DMS53 treated with DMSO at 0.1 percent for 48 hours (cell line): ENCODE data around the gene EXOC4.
A peak's percentile ranks its signal among the peaks of the same experiment; 100 is the strongest.
"Not testable (repeated sequence)": the region's sequence is repeated elsewhere in the genome, so short reads cannot be mapped to it uniquely, and the experiment has no call there.

Experiments used
- DNase-seq: peaks from one replicate; lab custom pipeline; 2025; ENCODE audit not compliant: unreplicated experiment; lab: John Stamatoyannopoulos, UW

The EXOC4 gene

GRCh38 chr7:133313575-133313974 is 60.7 kb downstream of the EXOC4 start:
- DNase-seq, result no peak

GRCh38 chr7:133314084-133314483 is 61.2 kb downstream of the EXOC4 start:
- no peak for DNase-seq

- DNase-seq, result no peak
These were observed 62.6 kb downstream of the EXOC4 start for GRCh38 chr7:133315332-133316040.

GRCh38 chr7:133319842-133320241 is 67.0 kb downstream of the EXOC4 start:
- DNase-seq, result no peak

- DNase-seq, result no peak
These were observed 68.0 kb downstream of the EXOC4 start for GRCh38 chr7:133320891-133321290.

- DNase-seq, result not testable (repeated sequence)
These were observed 68.5 kb downstream of the EXOC4 start for GRCh38 chr7:133321366-133321765.

GRCh38 chr7:133326745-133327144 is 73.9 kb downstream of the EXOC4 start:
- DNase-seq, result not testable (repeated sequence)

- not testable (repeated sequence) for DNase-seq
These were observed 75.1 kb downstream of the EXOC4 start for GRCh38 chr7:133328021-133328420.

GRCh38 chr7:133330085-133330484 is 77.2 kb downstream of the EXOC4 start:
- DNase-seq, result no peak

GRCh38 chr7:133331861-133332260 is 79.0 kb downstream of the EXOC4 start:
- no peak for DNase-seq

- DNase-seq, result no peak
These were observed 86.9 kb downstream of the EXOC4 start for GRCh38 chr7:133339772-133340171.

GRCh38 chr7:133344275-133344674 is 91.4 kb downstream of the EXOC4 start:
- DNase-seq, result peak; percentile 9

GRCh38 chr7:133345690-133346421 is 93.0 kb downstream of the EXOC4 start:
- no peak for DNase-seq

- no peak for DNase-seq
These were observed 95.4 kb downstream of the EXOC4 start for GRCh38 chr7:133348250-133348649.

GRCh38 chr7:133349101-133349500 is 96.2 kb downstream of the EXOC4 start:
- no peak for DNase-seq

GRCh38 chr7:133352430-133352829 is 99.6 kb downstream of the EXOC4 start:
- DNase-seq, result no peak

- no peak for DNase-seq
These were observed 100.9 kb downstream of the EXOC4 start for GRCh38 chr7:133353775-133354174.

- no peak for DNase-seq
These were observed 101.9 kb downstream of the EXOC4 start for GRCh38 chr7:133354546-133355324.

- DNase-seq, result no peak
These were observed 102.4 kb downstream of the EXOC4 start for GRCh38 chr7:133355325-133355708.

- DNase-seq, result no peak
These were observed 102.9 kb downstream of the EXOC4 start for GRCh38 chr7:133355822-133356221.

- no peak for DNase-seq
These were observed 105.8 kb downstream of the EXOC4 start for GRCh38 chr7:133358708-133359107.

GRCh38 chr7:133359449-133359848 is 106.6 kb downstream of the EXOC4 start:
- no peak for DNase-seq
